HepG2 (cell line): ENCODE data around the gene ESRP2. TPM values are rescaled to one million over a fixed set of nuclear protein-coding genes. Genes with fewer than 3 reads are reported as not detected.

Experiments
- ATF5 ChIP-seq: sonication (generic); formaldehyde crosslinking; IDR thresholded peaks from 2 replicates; pipeline ENCODE4 v1.4.0; 2020; ENCODE audit warnings: mild to moderate bottlenecking, low read depth, missing genetic modification reagents
- BRCA1 ChIP-seq: sonication (generic); formaldehyde crosslinking; IDR thresholded peaks from 2 replicates; pipeline ENCODE4 v1.4.0; 2020; ENCODE audit warnings: missing genetic modification reagents
- GABPA ChIP-seq, 2 experiments: IDR thresholded peaks; 2 replicates each; pipeline ENCODE4 v1.6.1; 2011 to 2016; ENCODE audit warnings: low read depth in 2 of 2, low read length in 1 of 2, missing biosample characterization in 1 of 2, missing genetic modification characterization in 1 of 2
- GFI1 ChIP-seq: sonication (generic); formaldehyde crosslinking; IDR thresholded peaks from 2 replicates; pipeline ENCODE4 v1.5.0; 2020; ENCODE audit warnings: missing genetic modification reagents, mild to moderate bottlenecking, borderline replicate concordance
- HNRNPL ChIP-seq: fragments of 200-400 bp; formaldehyde crosslinking; IDR thresholded peaks from 2 replicates; pipeline ENCODE4 v1.6.1; 2017; ENCODE audit warnings: mild to moderate bottlenecking, low read depth, low read length
- HNRNPLL ChIP-seq: fragments of 200-400 bp; formaldehyde crosslinking; IDR thresholded peaks from 2 replicates; pipeline ENCODE4 v1.6.1; 2017; ENCODE audit warnings: mild to moderate bottlenecking, low read depth, low read length; ENCODE audit not compliant: poor library complexity, severe bottlenecking
- MAFK ChIP-seq, 2 experiments: IDR thresholded peaks in 1 of 2; conservative IDR thresholded peaks in 1 of 2; 2 replicates each; pipeline ENCODE4 v1.6.1; 2011; ENCODE audit warnings: improper control_type of control experiment in 2 of 2, low read length in 2 of 2
- MIER3 ChIP-seq: IDR thresholded peaks from 2 replicates; pipeline ENCODE4 v1.6.1; 2016; ENCODE audit warnings: missing compliant biosample characterization, borderline replicate concordance
- MTF1 ChIP-seq: sonication (generic); formaldehyde crosslinking; IDR thresholded peaks from 2 replicates; pipeline ENCODE4 v1.5.0; 2020; ENCODE audit warnings: missing genetic modification reagents
- RBAK ChIP-seq: sonication (generic); formaldehyde crosslinking; IDR thresholded peaks from 2 replicates; pipeline ENCODE4 v1.5.1; 2020; ENCODE audit warnings: mild to moderate bottlenecking, missing genetic modification reagents
- RERE ChIP-seq: IDR thresholded peaks from 2 replicates; pipeline ENCODE4 v1.6.1; 2016; ENCODE audit warnings: low read depth, missing genetic modification reagents, missing compliant biosample characterization
- RFXAP ChIP-seq: sonication (generic); formaldehyde crosslinking; IDR thresholded peaks from 2 replicates; pipeline ENCODE4 v1.4.0; 2020; ENCODE audit warnings: missing genetic modification reagents, borderline replicate concordance
- RORA ChIP-seq: sonication (generic); formaldehyde crosslinking; IDR thresholded peaks from 2 replicates; pipeline ENCODE4 v1.5.0; 2020; ENCODE audit warnings: mild to moderate bottlenecking, missing genetic modification reagents, moderate library complexity
- RXRA ChIP-seq: sonication (generic); formaldehyde crosslinking; IDR thresholded peaks from 2 replicates; pipeline ENCODE4 v1.5.1; 2020; ENCODE audit warnings: missing genetic modification reagents
- SALL2 ChIP-seq: sonication (generic); formaldehyde crosslinking; IDR thresholded peaks from 2 replicates; pipeline ENCODE4 v1.8.1; 2023; ENCODE audit warnings: mild to moderate bottlenecking, missing genetic modification reagents, inconsistent platforms
- SMC3 ChIP-seq: IDR thresholded peaks from 2 replicates; pipeline ENCODE4 v1.6.1; 2011; ENCODE audit warnings: low read length, improper control_type of control experiment
- SUZ12 ChIP-seq: fragments of 150-350 bp; IDR thresholded peaks from 2 replicates; pipeline ENCODE4 v1.6.1; 2014; ENCODE audit warnings: low read depth, low read length
- ZFP1 ChIP-seq: IDR thresholded peaks from 2 replicates; pipeline ENCODE4 v1.6.1; 2016
- ZNF296 ChIP-seq: sonication (generic); formaldehyde crosslinking; conservative IDR thresholded peaks from 2 replicates; pipeline ENCODE4 v1.5.0; 2020; ENCODE audit warnings: mild to moderate bottlenecking, missing genetic modification reagents
- ZNF468 ChIP-seq: sonication (generic); formaldehyde crosslinking; IDR thresholded peaks from 2 replicates; pipeline ENCODE4 v1.8.0; 2022; ENCODE audit warnings: mild to moderate bottlenecking, moderate library complexity, missing genetic modification reagents
- ZNF674 ChIP-seq: sonication (generic); formaldehyde crosslinking; IDR thresholded peaks from 2 replicates; pipeline ENCODE4 v1.5.0; 2020; ENCODE audit warnings: low read depth, mild to moderate bottlenecking, missing genetic modification reagents
- ZNF740 ChIP-seq: sonication (generic); formaldehyde crosslinking; IDR thresholded peaks from 2 replicates; pipeline ENCODE4 v1.4.0; 2020; ENCODE audit warnings: missing genetic modification reagents
- ZNF781 ChIP-seq: sonication (generic); formaldehyde crosslinking; IDR thresholded peaks from 2 replicates; pipeline ENCODE4 v1.5.1; 2020; ENCODE audit warnings: borderline replicate concordance, mild to moderate bottlenecking, missing genetic modification reagents; ENCODE audit errors: not compliant biosample characterization
- ZZZ3 ChIP-seq: sonication (generic); formaldehyde crosslinking; IDR thresholded peaks from 2 replicates; pipeline ENCODE4 v1.4.0; 2020; ENCODE audit warnings: missing genetic modification reagents, mild to moderate bottlenecking, borderline replicate concordance
- polyA plus RNA-seq, 8 experiments: library from polyadenylated mRNA; depleted of rRNA in 3 of 8; stranded (reverse) in 7 of 8; unstranded in 1 of 8; fragments of >200 nt; fragmentation: Illumina TruSeq in 4 of 8; extraction: Trizol in 4 of 8; gene quantifications; 2 replicates each; pipeline versions ENCODE4 v1.2.1 to v1.2.3, GENCODE V29; 2011 to 2016; ENCODE audit warnings: low read depth in 4 of 8, missing spikeins in 1 of 8, mixed read lengths in 1 of 8; ENCODE audit not compliant: insufficient read depth in 1 of 8
- total RNA-seq, 5 experiments: library from RNA; depleted of rRNA; stranded (reverse); fragments of >200 nt; fragmentation: Illumina TruSeq; extraction: Trizol; gene quantifications; 2 replicates each; pipeline ENCODE4 v1.2.3, GENCODE V29; 2016; ENCODE audit warnings: low read depth in 1 of 5

Gene ESRP2
- total and polyA plus RNA-seq, 2 of the 13 experiments (the other 11 are each of a cell fraction or from before 2014, with no cell fraction given), result 21.1 to 32.4 TPM

- TF ChIP-seq RERE (CRISPR knock-in tag) (peak; percentile 63), ZNF674 (CRISPR knock-in tag) (no peak), ZZZ3 (CRISPR knock-in tag) (no peak), GFI1 (CRISPR knock-in tag) (0 out of 2 replicates have a peak, but pooled peaks have one; percentile 67), ATF5 (CRISPR knock-in tag) (no peak), RORA (CRISPR knock-in tag) (no peak), ZFP1 (CRISPR knock-in tag) (0 out of 2 replicates have a peak, but pooled peaks have one; percentile 46), HNRNPLL (no peak), MIER3 (CRISPR knock-in tag) (peak; percentile 37; the same call in 1 of the 2 replicates), RBAK (no peak; the same call in 1 of the 2 replicates), SUZ12 (no peak), ZNF296 (CRISPR knock-in tag) (0 out of 2 replicates have a peak, but pooled peaks have one; percentile 38), ZNF781 (CRISPR knock-in tag) (peak; percentile 49), HNRNPL (peak; percentile 96), RFXAP (no peak), ZNF468 (CRISPR knock-in tag) (no peak), SALL2 (CRISPR knock-in tag) (0 out of 2 replicates have a peak, but pooled peaks have one; percentile 32), ZNF740 (CRISPR knock-in tag) (peak; percentile 83; the same call in 1 of the 2 replicates), RXRA (CRISPR knock-in tag) (peak; percentile 98), BRCA1 (CRISPR knock-in tag) (no peak), GABPA (IDR thresholded peaks at IDR 0.05; ENCODE audit: low read depth, low read length) (no peak), GABPA (CRISPR knock-in tag; IDR thresholded peaks at IDR 0.05; ENCODE audit: low read depth) (no peak; the same call in 1 of the 2 replicates), SMC3 (no peak), MAFK (conservative IDR thresholded peaks at IDR 0.05 in 1 of 2, IDR thresholded peaks at IDR 0.05 in 1 of 2; ENCODE audit: low read length in 2 of 2) (no peak), MTF1 (no peak)
These were observed 1.5 kb downstream of the ESRP2 start (continued) for GRCh38 chr16:68234188-68235107.
